Keratinocyte (primary cell): ENCODE data around the gene NEBL. TPM values are rescaled to one million over a fixed set of nuclear protein-coding genes. Genes with fewer than 3 reads are reported as not detected.

Experiments used
- DNase-seq: peaks from one replicate; pipeline ENCODE4 v3.0.0-alpha.2; 2011; ENCODE audit warnings: low read depth, missing footprints, low spot score
- FAIRE-seq: peaks from 2 replicates; lab custom pipeline; 2011; peaks lifted over from hg19 to GRCh38; lab: Jason Lieb, UNC
- H2AFZ ChIP-seq: 2 replicates; pipeline ENCODE4 v1.6.0; 2012; ENCODE audit warnings: low read length, control low read depth, inconsistent platforms; ENCODE audit not compliant: control insufficient read depth
- H3K27ac ChIP-seq: 2 replicates; pipeline ENCODE4 v1.5.1; 2011; ENCODE audit warnings: low read length; ENCODE audit not compliant: control insufficient read depth, insufficient read depth
- H3K27me3 ChIP-seq: 3 replicates; pipeline ENCODE4 v1.6.0; 2011; ENCODE audit warnings: low read length; ENCODE audit not compliant: control insufficient read depth, insufficient read depth; ENCODE audit errors: extremely low read depth
- H3K36me3 ChIP-seq, 2 experiments: 2 replicates in 1 of 2; 3 replicates in 1 of 2; pipeline ENCODE4 v1.5.1; 2011; ENCODE audit warnings: low read length in 2 of 2, mild to moderate bottlenecking in 1 of 2; ENCODE audit not compliant: control insufficient read depth in 2 of 2, insufficient read depth in 2 of 2; ENCODE audit errors: extremely low read depth in 1 of 2
- H3K4me1 ChIP-seq: 3 replicates; pipeline ENCODE4 v1.5.1; 2011; ENCODE audit warnings: low read length; ENCODE audit not compliant: control insufficient read depth, insufficient read depth; ENCODE audit errors: extremely low read depth
- H3K4me2 ChIP-seq: 3 replicates; pipeline ENCODE4 v1.6.0; 2011; ENCODE audit warnings: low read depth, low read length; ENCODE audit not compliant: control insufficient read depth, insufficient read depth; ENCODE audit errors: extremely low read depth
- H3K4me3 ChIP-seq, 3 experiments: fragments of 200-600 bp in 1 of 3; sonication (generic) in 1 of 3; 2 replicates in 2 of 3; 3 replicates in 1 of 3; pipeline ENCODE4 v1.5.1; 2011 to 2016; ENCODE audit warnings: low read length in 3 of 3, mild to moderate bottlenecking in 3 of 3, control low read depth in 2 of 3, inconsistent platforms in 1 of 3, low read depth in 1 of 3, mixed read lengths in 1 of 3, mixed run types in 1 of 3, moderate library complexity in 1 of 3; ENCODE audit not compliant: control insufficient read depth in 2 of 3, insufficient read depth in 2 of 3; ENCODE audit errors: extremely low read depth in 1 of 3
- H3K79me2 ChIP-seq: 2 replicates; pipeline ENCODE4 v1.6.0; 2012; ENCODE audit warnings: low read length; ENCODE audit not compliant: control insufficient read depth, insufficient read depth
- H3K9ac ChIP-seq: 3 replicates; pipeline ENCODE4 v1.6.0; 2011; ENCODE audit warnings: low read length; ENCODE audit not compliant: control insufficient read depth, insufficient read depth; ENCODE audit errors: extremely low read depth
- H3K9me1 ChIP-seq: 3 replicates; pipeline ENCODE4 v1.6.0; 2011; ENCODE audit warnings: low read length; ENCODE audit not compliant: control insufficient read depth, insufficient read depth; ENCODE audit errors: extremely low read depth
- H3K9me3 ChIP-seq: 2 replicates; pipeline ENCODE4 v1.5.1; 2012; ENCODE audit warnings: low read depth, low read length; ENCODE audit not compliant: control insufficient read depth
- H4K20me1 ChIP-seq: 3 replicates; pipeline ENCODE4 v1.6.0; 2011; ENCODE audit warnings: low read length; ENCODE audit not compliant: control insufficient read depth, insufficient read depth; ENCODE audit errors: extremely low read depth
- CTCF ChIP-seq, 3 experiments: IDR thresholded peaks in 1 of 3; conservative IDR thresholded peaks in 1 of 3; optimal IDR thresholded peaks in 1 of 3; 2 replicates in 2 of 3; 3 replicates in 1 of 3; pipeline versions ENCODE3 to v1.5.1; 2011; ENCODE audit warnings: low read length in 3 of 3, mild to moderate bottlenecking in 3 of 3, moderate library complexity in 2 of 3, control low read depth in 1 of 3, inconsistent platforms in 1 of 3; ENCODE audit not compliant: insufficient read depth in 2 of 3; ENCODE audit errors: extremely low read depth in 1 of 3
- EZH2 ChIP-seq: IDR thresholded peaks from one replicate; pipeline ENCODE4 v1.6.1; 2012; ENCODE audit warnings: inconsistent platforms, mild to moderate bottlenecking, low read length, moderate library complexity
- dilution Hi-C: fragments of 300-500 bp; cut with MboI; formaldehyde crosslinking; loops from one replicate; pipeline ENCODE4 v1.7.0; 2020; ENCODE audit warnings: low sequenced_read_pairs; ENCODE audit not compliant: extremely low pct_ligation_motif_present
- polyA plus RNA-seq, 5 experiments: library from polyadenylated mRNA; depleted of rRNA in 3 of 5; stranded (reverse) in 3 of 5; stranded (forward) in 1 of 5; unstranded in 1 of 5; fragments of >200 nt; gene quantifications; 1 replicate in 1 of 5; 2 replicates in 3 of 5; 3 replicates in 1 of 5; pipeline versions ENCODE4 v1.2.1 to v1.2.3, GENCODE V29; 2011 to 2012; ENCODE audit warnings: missing spikeins in 2 of 5, low read depth in 1 of 5, low replicate concordance in 1 of 5

The NEBL gene
- polyA plus RNA-seq, 1 donor (not counting 4 experiments of a cell fraction or from before 2014, with no cell fraction given), result 4.5 TPM

GRCh38 chr10:20893297-20893696 lies 3.8 kb downstream of the NEBL start:
- dilution Hi-C loops, result no loop called here
- no peaks in the 10 kb centered on the region for H3K9me1 ChIP-seq
- no peaks in the 10 kb centered on the region for H3K79me2 ChIP-seq
- no peak overlapping the region for H3K9ac ChIP-seq
- no peak overlapping the region for H2AFZ ChIP-seq
- DNase-seq (no peak), FAIRE-seq (no peak)
- TF ChIP-seq EZH2, result no peak
- TF ChIP-seq CTCF (optimal IDR thresholded peaks at IDR 0.05 in 1 of 3, IDR thresholded peaks at IDR 0.05 in 1 of 3, conservative IDR thresholded peaks at IDR 0.05 in 1 of 3; ENCODE audit: extremely low read depth in 1 of 3, insufficient read depth in 2 of 3, low read length in 3 of 3), result no peak
- H3K27ac ChIP-seq, result no peak overlapping the region
- H4K20me1 ChIP-seq, result no peaks in the 10 kb centered on the region
- H3K4me1 ChIP-seq, result peaks cover 9% of the 10 kb centered on the region
- H3K27me3 ChIP-seq, result no peaks in the 10 kb centered on the region
- H3K36me3 ChIP-seq, result no peaks in the 10 kb centered on the region
- H3K4me2 ChIP-seq, result no peak overlapping the region
- no peaks in the 10 kb centered on the region for H3K9me3 ChIP-seq
- H3K4me3 ChIP-seq, result no peak overlapping the region

- Histone ChIP-seq H2AFZ (no peak overlapping the region), H3K27ac (no peak overlapping the region), H3K9me3 (no peaks in the 10 kb centered on the region), H3K4me2 (no peak overlapping the region), H4K20me1 (no peaks in the 10 kb centered on the region), H3K9me1 (no peaks in the 10 kb centered on the region), H3K4me3 (no peak overlapping the region), H3K9ac (no peak overlapping the region), H3K36me3 (no peaks in the 10 kb centered on the region), H3K79me2 (no peaks in the 10 kb centered on the region), H3K4me1 (peaks cover 9% of the 10 kb centered on the region), H3K27me3 (no peaks in the 10 kb centered on the region)
- DNase-seq, result no peak
- dilution Hi-C loops, result no loop called here
- TF ChIP-seq CTCF (optimal IDR thresholded peaks at IDR 0.05 in 1 of 3, IDR thresholded peaks at IDR 0.05 in 1 of 3, conservative IDR thresholded peaks at IDR 0.05 in 1 of 3; ENCODE audit: extremely low read depth in 1 of 3, insufficient read depth in 2 of 3, low read length in 3 of 3) (no peak), EZH2 (no peak)
- no peak for FAIRE-seq
Measured at GRCh38 chr10:20892796-20893195, 4.3 kb downstream of the NEBL start.
